Thoracic aorta (tissue), 2 donors: ENCODE data around the gene HSD11B1L. TPM values are rescaled to one million over a fixed set of nuclear protein-coding genes. Genes with fewer than 3 reads are reported as not detected.

Source experiments
- ATAC-seq: fragments of 150-250 bp; one replicate; pipeline ENCODE4 v1.8.0; 2017; ENCODE audit warnings: low read depth; ENCODE audit not compliant: insufficient number of reproducible peaks, low FRiP score
- DNase-seq: peaks from one replicate; pipeline ENCODE4 v3.0.0-alpha.2; 2020; ENCODE audit warnings: low spot score
- H3K27ac ChIP-seq, 2 donors: fragments of 200-600 bp; sonication (generic); 1 replicate in 1 of 2; 2 replicates in 1 of 2; pipeline ENCODE4 v1.5.1; 2016; ENCODE audit warnings: mild to moderate bottlenecking in 2 of 2, moderate library complexity in 2 of 2
- H3K27me3 ChIP-seq: fragments of 200-600 bp; sonication (generic); replicated peaks from 2 replicates; pipeline ENCODE4 v1.6.0; 2016; ENCODE audit warnings: mild to moderate bottlenecking; ENCODE audit not compliant: insufficient read depth
- H3K36me3 ChIP-seq: fragments of 200-600 bp; sonication (generic); one replicate; pipeline ENCODE4 v1.5.1; 2016
- H3K4me1 ChIP-seq, 2 donors: fragments of 200-600 bp; sonication (generic); 1 replicate in 1 of 2; 2 replicates in 1 of 2; pipeline versions ENCODE4 v1.5.1 to v1.6.0; 2016; ENCODE audit warnings: low read depth in 2 of 2, mild to moderate bottlenecking in 1 of 2; ENCODE audit not compliant: control insufficient read depth in 1 of 2
- H3K4me3 ChIP-seq: fragments of 200-600 bp; sonication (generic); 2 replicates; pipeline ENCODE4 v1.5.1; 2016; ENCODE audit warnings: mild to moderate bottlenecking
- H3K9me3 ChIP-seq: fragments of 200-600 bp; sonication (generic); 2 replicates; pipeline ENCODE4 v1.5.1; 2016
- CTCF ChIP-seq: fragments of 200-600 bp; sonication (generic); IDR thresholded peaks from one replicate; pipeline ENCODE4 v1.5.1; 2019; ENCODE audit warnings: antibody characterized with exemption
- total RNA-seq, 2 donors: library from RNA; depleted of rRNA; stranded (reverse); fragments of >200 nt; gene quantifications; one replicate each; pipeline versions ENCODE4 v1.1.0 to v1.2.3, GENCODE V29; 2016

The HSD11B1L gene
- total RNA-seq, 2 donors from 2014 or later = 7.5 to 11.6 TPM

GRCh38 chr19:5645409-5645808 is 35.4 kb upstream of the HSD11B1L start:
- peaks cover 46% of the 10 kb centered on the region for H3K36me3 ChIP-seq
- no peak for ATAC-seq
- DNase-seq = no peak

GRCh38 chr19:5646703-5647102 is 34.1 kb upstream of the HSD11B1L start:
- Histone ChIP-seq H3K9me3 (no peaks in the 10 kb centered on the region), H3K4me1 (no peaks in the 10 kb centered on the region), H3K27me3 (no peaks in the 10 kb centered on the region), H3K27ac (no peak overlapping the region), H3K4me3 (no peak overlapping the region), H3K36me3 (peaks cover 54% of the 10 kb centered on the region)
- ATAC-seq (no peak), DNase-seq (no peak)
- no peak for TF ChIP-seq CTCF

More at GRCh38 chr19:5645409-5645808, 35.4 kb upstream of the HSD11B1L start:
- Histone ChIP-seq H3K27ac (no peak overlapping the region), H3K4me3 (no peak overlapping the region), H3K4me1 (no peaks in the 10 kb centered on the region), H3K27me3 (no peaks in the 10 kb centered on the region), H3K9me3 (no peaks in the 10 kb centered on the region)
- TF ChIP-seq CTCF = no peak

GRCh38 chr19:5648464-5648863 is 32.4 kb upstream of the HSD11B1L start:
- Histone ChIP-seq H3K27ac (no peak overlapping the region), H3K4me1 (no peaks in the 10 kb centered on the region), H3K4me3 (no peak overlapping the region), H3K27me3 (no peaks in the 10 kb centered on the region), H3K9me3 (no peaks in the 10 kb centered on the region), H3K36me3 (peaks cover 66% of the 10 kb centered on the region)
- no peak for DNase-seq
- ATAC-seq = no peak
- TF ChIP-seq CTCF = no peak

- Histone ChIP-seq H3K36me3 (peaks cover 70% of the 10 kb centered on the region), H3K4me1 (no peaks in the 10 kb centered on the region), H3K27ac (no peak overlapping the region), H3K4me3 (no peak overlapping the region), H3K27me3 (no peaks in the 10 kb centered on the region), H3K9me3 (no peaks in the 10 kb centered on the region)
- no peak for DNase-seq
- no peak for ATAC-seq
- TF ChIP-seq CTCF = no peak
Measured at GRCh38 chr19:5651361-5651760, 29.5 kb upstream of the HSD11B1L start.

- no peak for ATAC-seq
- H3K36me3 ChIP-seq = peaks cover 72% of the 10 kb centered on the region
- no peaks in the 10 kb centered on the region for H3K4me1 ChIP-seq
- H3K9me3 ChIP-seq = no peaks in the 10 kb centered on the region
- TF ChIP-seq CTCF = no peak
- no peak for DNase-seq
- no peak overlapping the region for H3K27ac ChIP-seq
- H3K4me3 ChIP-seq = no peak overlapping the region
- no peaks in the 10 kb centered on the region for H3K27me3 ChIP-seq
Measured at GRCh38 chr19:5652261-5652660, 28.6 kb upstream of the HSD11B1L start.
